Right lung (tissue), 5 donors: ENCODE data around the gene PMF1. TPM values are rescaled to one million over a fixed set of nuclear protein-coding genes. Genes with fewer than 3 reads are reported as not detected.

Experiments used
- DNase-seq, 2 donors: peaks; one replicate each; pipeline ENCODE4 v3.0.0-alpha.2; 2013
- polyA plus RNA-seq, 5 donors: library from polyadenylated mRNA; unstranded; fragments of 120-200 nt; gene quantifications; one replicate each; pipeline versions ENCODE4 v1.2.1 to v1.2.3, GENCODE V29; 2013; ENCODE audit warnings: inconsistent platforms in 1 of 5, low replicate concordance in 1 of 5; ENCODE audit not compliant: insufficient read length in 5 of 5, insufficient read depth in 1 of 5

PMF1 gene
- polyA plus RNA-seq, 5 donors, result 72.7 to 99.8 (median 76.9) TPM

DNA sequence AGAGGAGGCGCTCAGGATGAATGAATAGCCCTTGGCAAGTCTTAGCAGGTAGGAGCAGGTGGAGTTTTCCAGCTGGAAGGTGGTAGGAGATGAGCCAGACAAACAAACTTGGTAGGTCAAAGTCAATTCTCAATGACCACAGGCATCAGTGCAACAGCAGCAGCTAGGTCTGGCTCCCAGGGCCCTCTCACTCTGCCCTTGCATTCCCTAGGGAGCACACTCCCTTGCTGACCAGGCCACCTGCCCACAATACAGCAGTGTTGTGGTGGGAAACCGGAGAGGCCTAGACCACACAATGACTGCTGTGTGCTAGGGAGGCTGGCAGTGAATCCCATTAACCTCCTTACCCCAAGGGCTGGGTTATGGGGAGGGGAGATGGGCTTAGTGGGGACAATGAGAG lies 48.1 kb downstream of the PMF1 start:
- no peak for DNase-seq

DNA sequence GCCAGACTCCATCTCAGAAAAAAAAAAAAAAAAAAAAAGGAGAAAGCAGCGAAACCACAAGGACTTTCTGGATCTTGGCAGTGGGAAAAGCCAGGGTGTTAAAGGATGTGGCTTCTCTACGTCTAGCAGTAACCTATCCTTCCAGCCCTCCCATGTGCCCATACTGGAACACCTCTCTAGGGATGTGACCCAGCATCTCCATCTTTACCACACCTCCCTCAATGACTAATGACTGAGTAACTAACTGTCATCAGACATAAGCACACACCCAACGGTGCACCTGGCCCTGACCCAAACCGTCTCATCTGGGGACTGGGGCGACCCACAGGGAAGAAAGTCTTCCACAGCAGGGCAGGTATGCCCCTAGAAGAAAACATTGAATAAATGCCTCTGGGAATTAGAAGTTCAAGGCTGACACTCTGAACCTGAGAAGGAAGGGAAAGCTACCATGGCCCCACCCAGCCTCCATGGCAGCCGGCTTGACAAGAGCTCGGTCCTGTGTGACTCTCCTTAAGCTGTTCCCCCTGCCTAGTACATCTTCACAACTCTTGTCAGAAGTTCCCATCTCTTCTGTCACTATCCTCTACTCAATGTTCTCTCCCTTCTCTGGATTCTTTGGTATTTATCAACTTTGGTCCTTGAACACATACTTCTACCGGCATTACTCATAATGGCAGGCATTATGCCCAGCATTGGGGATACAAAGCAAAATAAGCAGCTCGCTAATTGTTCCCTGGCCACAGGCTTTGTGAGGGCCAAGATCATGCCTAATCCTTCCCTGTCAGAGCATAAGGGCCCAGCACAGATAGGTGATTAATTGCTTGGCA lies 49.9 kb downstream of the PMF1 start:
- DNase-seq, result no peak

DNA sequence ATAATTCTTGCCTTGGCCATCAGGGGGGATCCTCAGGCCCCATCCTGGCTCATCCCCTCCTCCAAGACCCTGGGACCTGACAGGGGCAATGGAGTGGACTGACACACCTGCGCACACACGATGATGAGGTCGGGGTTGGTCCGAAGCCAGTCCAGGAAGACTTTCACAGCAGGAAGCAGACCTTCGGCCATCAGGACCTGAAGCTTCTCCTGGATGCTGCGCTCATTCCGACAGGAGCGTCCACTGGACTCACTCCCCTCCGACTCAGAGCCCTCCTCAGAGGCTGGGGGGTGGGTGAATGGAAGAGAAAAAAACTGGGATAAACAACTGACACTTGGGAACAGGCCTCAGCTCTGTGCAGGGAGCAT lies 50.5 kb downstream of the PMF1 start:
- DNase-seq, result no peak

- no peak for DNase-seq
Observed at GRCh38 chr1:156266051-156266450, 53.2 kb downstream of the PMF1 start.

DNA sequence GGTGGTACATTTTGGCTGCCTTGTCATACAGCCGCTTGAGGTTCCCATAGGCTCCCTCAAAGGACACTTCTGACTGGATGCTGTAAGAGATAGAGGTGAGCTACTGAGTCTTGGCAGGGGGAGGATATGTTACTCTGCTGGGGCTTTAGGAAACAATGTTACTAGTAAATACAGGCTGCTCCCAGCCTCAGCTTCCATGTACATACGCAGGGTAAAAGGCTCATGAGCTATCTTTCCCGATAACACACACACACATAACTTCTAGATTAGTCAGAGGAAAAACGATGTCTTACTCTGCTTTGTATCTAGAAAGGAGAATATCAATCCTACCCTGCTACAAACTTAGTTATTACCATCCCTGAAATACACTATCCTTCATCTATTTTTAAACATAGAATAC lies 55.5 kb downstream of the PMF1 start:
- no peak for DNase-seq

GRCh38 chr1:156270314-156270713 lies 57.5 kb downstream of the PMF1 start:
- DNase-seq, result no peak

DNA sequence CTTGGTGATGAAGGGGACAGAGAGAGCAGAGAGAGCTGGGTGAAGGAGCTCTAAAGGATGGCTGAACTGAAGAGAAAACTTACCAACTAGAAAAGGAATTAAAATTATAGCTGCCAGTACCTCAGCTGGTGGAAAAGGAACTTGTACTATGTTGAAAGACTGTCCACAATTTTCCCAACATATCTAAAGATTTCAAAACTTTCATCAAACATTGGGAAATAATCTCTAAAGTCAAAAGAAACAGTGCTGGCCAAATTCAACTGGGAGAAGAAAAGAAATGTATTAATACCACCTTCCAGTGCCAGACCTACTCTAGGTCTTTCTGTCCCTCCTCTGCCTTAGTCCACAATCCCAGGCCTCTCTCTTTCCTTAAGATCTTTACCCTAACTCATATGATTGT lies 63.7 kb downstream of the PMF1 start:
- DNase-seq, result no peak

- no peak for DNase-seq
Observed at GRCh38 chr1:156276966-156277381, 64.2 kb downstream of the PMF1 start.

GRCh38 chr1:156279837-156280236 lies 67.0 kb downstream of the PMF1 start:
- no peak for DNase-seq

DNA sequence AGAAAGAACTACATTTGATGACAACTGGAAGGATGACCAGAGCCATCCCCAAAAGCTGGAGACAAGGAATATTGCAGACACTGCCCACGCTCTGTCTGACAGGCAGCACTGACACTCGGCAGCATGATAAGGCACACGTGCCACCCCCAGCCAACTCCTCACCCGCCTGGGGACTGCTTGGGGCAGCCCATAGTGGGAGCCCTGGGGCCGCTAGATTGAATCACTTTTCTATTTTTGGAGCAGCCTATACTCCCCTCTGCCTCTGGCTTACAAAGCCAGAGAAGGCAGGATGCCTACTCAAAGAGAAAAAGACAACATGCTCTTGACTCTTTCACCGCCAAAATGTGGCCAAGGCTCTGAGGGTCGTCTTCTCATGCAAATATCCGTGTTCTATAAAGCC lies 68.5 kb downstream of the PMF1 start:
- no peak for DNase-seq

DNA sequence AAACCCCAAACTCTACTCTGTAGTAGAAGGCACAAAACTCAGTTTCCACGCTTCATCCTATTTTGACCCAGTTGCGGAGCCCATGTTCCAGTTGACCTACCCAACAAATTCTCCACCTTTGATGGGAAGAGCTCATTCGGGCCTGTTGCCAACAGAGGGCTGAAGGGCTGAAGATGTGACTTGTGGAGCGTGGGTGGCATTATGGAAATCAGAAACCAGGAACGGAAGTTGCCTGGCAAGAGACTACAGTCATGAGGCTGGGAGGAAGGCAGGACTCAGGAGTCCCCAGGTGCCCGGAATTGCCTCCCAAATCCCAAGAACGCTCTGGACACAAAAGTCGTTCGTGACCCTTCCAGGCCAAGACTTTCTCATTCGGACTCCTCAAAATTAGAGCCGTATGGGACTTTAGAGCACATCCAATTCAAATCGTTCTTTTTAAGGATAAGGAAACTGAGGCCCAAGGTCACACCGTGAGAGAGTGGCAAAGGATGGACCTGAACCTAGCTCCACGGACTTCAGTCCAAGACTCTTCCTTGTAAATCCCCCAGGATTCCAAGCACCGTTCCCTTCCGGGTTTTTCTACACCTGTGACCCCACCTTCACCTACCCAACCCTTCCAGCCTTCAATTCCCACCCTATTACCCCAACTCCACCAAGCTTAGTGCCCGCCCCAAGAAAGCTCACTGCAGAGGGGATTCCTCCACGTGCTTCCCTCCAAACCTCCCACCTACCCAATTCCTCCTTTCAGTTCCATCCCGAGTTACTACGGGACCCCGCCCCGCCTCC lies 69.1 kb downstream of the PMF1 start:
- no peak for DNase-seq

DNA sequence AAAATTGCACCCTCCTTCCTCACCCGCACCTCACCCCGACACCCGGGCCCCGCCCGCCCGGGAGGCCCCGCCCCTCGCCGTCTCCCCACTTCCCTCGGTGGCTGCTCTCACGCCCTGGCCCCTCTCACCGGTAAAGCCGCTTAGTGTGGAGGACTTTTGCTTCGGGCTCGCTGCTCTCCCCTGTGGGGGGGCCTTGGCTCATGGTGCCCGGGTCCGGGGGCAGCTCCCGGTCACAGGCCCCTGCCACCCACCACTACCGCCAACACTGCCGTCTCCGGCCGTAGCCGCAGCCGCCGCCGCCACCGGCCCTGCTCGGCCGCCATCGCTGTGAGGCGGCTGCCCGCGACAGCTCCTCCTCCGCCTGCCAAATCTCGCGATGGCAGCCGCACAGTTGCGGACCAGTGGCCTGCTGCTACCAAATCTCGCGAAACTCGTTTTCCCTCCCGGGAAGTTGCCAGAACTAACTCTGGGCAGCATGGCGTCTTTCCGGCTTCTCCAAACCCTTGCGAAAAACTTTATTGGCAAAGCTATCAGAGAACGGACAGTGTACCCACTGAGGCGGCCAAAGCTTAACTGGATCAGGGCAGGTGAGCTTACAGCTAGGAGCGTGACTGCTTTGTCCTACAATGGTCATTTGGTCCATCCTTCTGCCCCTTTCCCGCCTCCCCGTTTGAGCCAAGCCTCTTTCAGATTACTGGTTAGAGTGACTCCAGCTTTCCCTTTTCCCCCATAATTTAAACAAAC lies 69.8 kb downstream of the PMF1 start, which contains the start of gene SMG5:
TSS of gene SMG5 (minus strand) at position 347 of the 744 bp plus-strand sequence. CDS start at position 202, 145 bp downstream.
- DNase-seq, result peak; percentile 97 to 98

GRCh38 chr1:156283521-156283920 lies 70.7 kb downstream of the PMF1 start:
- DNase-seq, result no peak

DNA sequence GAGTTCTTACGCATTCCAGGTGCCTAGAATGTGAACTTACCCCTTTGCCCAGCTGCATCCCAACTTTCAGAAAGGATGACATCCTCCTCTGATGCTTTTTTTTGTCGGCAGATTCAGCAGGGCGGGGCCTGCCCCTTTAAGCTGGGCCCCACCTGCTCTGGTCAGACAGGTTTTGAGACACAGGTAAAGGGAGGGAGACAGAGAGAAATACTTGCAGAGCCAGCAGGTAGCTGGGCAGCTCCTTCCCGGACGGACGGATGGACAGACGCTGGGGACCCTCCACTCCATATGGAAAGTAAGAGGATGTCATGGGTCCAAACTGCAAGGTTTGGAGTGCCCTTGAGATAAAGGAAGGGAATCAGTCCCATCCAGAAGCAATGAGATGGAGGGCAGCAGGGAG lies 71.3 kb downstream of the PMF1 start, which contains the start of gene TMEM79:
TSS of gene TMEM79 (plus strand) at position 214 of the 400 bp plus-strand sequence. CDS start 902 bp downstream, outside the sequence.
- no peak for DNase-seq

- no peak for DNase-seq
Observed at GRCh38 chr1:156284757-156285156, 72.0 kb downstream of the PMF1 start.

DNA sequence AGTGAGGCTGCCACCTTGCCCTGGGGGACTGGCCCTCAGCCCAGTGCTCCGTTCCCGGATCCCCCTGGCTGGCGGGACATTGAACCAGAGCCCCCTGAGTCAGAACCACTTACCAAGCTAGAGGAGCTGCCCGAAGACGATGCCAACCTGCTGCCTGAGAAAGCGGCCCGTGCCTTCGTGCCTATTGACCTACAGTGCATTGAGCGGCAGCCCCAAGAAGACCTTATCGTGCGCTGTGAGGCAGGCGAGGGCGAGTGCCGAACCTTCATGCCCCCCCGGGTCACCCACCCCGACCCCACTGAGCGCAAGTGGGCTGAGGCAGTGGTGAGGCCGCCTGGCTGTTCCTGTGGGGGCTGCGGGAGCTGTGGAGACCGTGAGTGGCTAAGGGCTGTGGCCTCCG lies 72.6 kb downstream of the PMF1 start:
- DNase-seq, result no peak

- no peak for DNase-seq
Observed at GRCh38 chr1:156286061-156286460, 73.3 kb downstream of the PMF1 start.

Other genes with a start within 250 kb of the PMF1 start
- gene ARHGEF2, start 234.5 kb upstream of the PMF1 start, polyA plus RNA-seq, result 100 to 1,000 TPM; 179 to 260 (median 212) TPM
- gene SSR2, start 192.1 kb upstream of the PMF1 start, polyA plus RNA-seq, result 100 to 1,000 TPM; 493 to 557 (median 530) TPM
- 10 to 100 TPM; 57.6 to 71.5 (median 63.0) TPM for gene UBQLN4, start 159.2 kb upstream of the PMF1 start, polyA plus RNA-seq
- gene LAMTOR2, start 158.2 kb upstream of the PMF1 start, polyA plus RNA-seq, result 10 to 100 TPM; 38.2 to 54.2 (median 44.5) TPM
- gene RAB25, start 151.8 kb upstream of the PMF1 start, polyA plus RNA-seq, result 10 to 100 TPM; 53.6 to 71.0 (median 66.5) TPM
- 10 to 100 TPM; 44.1 to 53.0 (median 48.9) TPM for gene MEX3A, start 130.5 kb upstream of the PMF1 start, polyA plus RNA-seq
- gene LMNA, start 98.3 kb upstream of the PMF1 start, polyA plus RNA-seq, result 100 to 1,000 TPM in 1 of 5 donors, 10 to 100 TPM in 4; 71.3 to 128 (median 78.0) TPM
- gene SEMA4A, start 59.4 kb upstream of the PMF1 start, polyA plus RNA-seq, result 10 to 100 TPM; 15.2 to 26.3 (median 24.5) TPM
- gene SLC25A44, start 18.9 kb upstream of the PMF1 start, polyA plus RNA-seq, result 10 to 100 TPM; 15.4 to 19.6 (median 18.1) TPM
- gene BGLAP, start 29.2 kb downstream of the PMF1 start, polyA plus RNA-seq, result 10 to 100 TPM in 1 of 5 donors, 1 to 10 TPM in 4; 3.4 to 10.4 (median 6.5) TPM
- 1 to 10 TPM; 2.4 to 4.0 (median 3.3) TPM for gene PAQR6, start 35.0 kb downstream of the PMF1 start, polyA plus RNA-seq
- 10 to 100 TPM; 40.9 to 59.5 (median 52.6) TPM for gene SMG5, start 69.8 kb downstream of the PMF1 start, polyA plus RNA-seq
- 10 to 100 TPM in 1 of 5 donors, 1 to 10 TPM in 4; 8.5 to 10.1 (median 8.6) TPM for gene TMEM79, start 71.3 kb downstream of the PMF1 start, polyA plus RNA-seq
- 10 to 100 TPM; 35.0 to 42.9 (median 40.2) TPM for gene GLMP, start 82.7 kb downstream of the PMF1 start, polyA plus RNA-seq
- gene VHLL, start 86.3 kb downstream of the PMF1 start, polyA plus RNA-seq, result not detected
- gene CCT3, start 125.3 kb downstream of the PMF1 start, polyA plus RNA-seq, result 100 to 1,000 TPM; 255 to 338 (median 275) TPM
- gene TSACC, start 125.5 kb downstream of the PMF1 start, polyA plus RNA-seq, result 1 to 10 TPM in 3 of 5 donors, under 1 TPM in 2; 0.60 to 1.4 (median 1.0) TPM
- gene RHBG, start 156.2 kb downstream of the PMF1 start, polyA plus RNA-seq, result 1 to 10 TPM; 2.3 to 4.1 (median 3.3) TPM